HEK293 (cell line): Measurements from ENCODE around the gene FSTL4.

Experiments
- CTCF ChIA-PET: fragments of 350-600 bp; formaldehyde crosslinking; extraction: SDS; loops from one replicate; lab custom pipeline; 2021; ENCODE audit warnings: antibody characterized with exemption; lab: Yijun Ruan, JAX
- POLR2A ChIA-PET: fragments of 300-600 bp; formaldehyde crosslinking; extraction: SDS; loops from one replicate; lab custom pipeline; 2020; ENCODE audit warnings: antibody characterized with exemption, inconsistent platforms; lab: Yijun Ruan, JAX
- H3K27ac ChIP-seq: fragments of 200-500 bp; sonication (Bioruptor generic); 2 replicates; pipeline ENCODE4 v1.5.1; 2014; ENCODE audit warnings: low read depth, low read length, control low read depth, inconsistent platforms; ENCODE audit errors: extremely low read depth
- H3K36me3 ChIP-seq, 2 experiments: fragments of 200-500 bp in 1 of 2; sonication (Bioruptor generic) in 1 of 2; 1 replicate in 1 of 2; 2 replicates in 1 of 2; pipeline ENCODE4 v1.5.1; 2014 to 2017; ENCODE audit warnings: inconsistent platforms in 2 of 2, low read length in 2 of 2; ENCODE audit not compliant: control insufficient read depth in 2 of 2, insufficient read depth in 1 of 2
- H3K4me1 ChIP-seq: fragments of 200-500 bp; sonication (Bioruptor generic); 2 replicates; pipeline ENCODE4 v1.5.1; 2014; ENCODE audit warnings: mild to moderate bottlenecking, low read length, inconsistent platforms; ENCODE audit not compliant: control insufficient read depth, insufficient read depth
- H3K4me3 ChIP-seq: 2 replicates; pipeline ENCODE4 v1.5.1; 2011; ENCODE audit warnings: low read depth, mild to moderate bottlenecking, control low read depth, low read length, moderate library complexity
- H3K9me3 ChIP-seq: fragments of 200-500 bp; sonication (Bioruptor generic); 2 replicates; pipeline ENCODE4 v1.5.1; 2014; ENCODE audit warnings: low read depth, low read length, inconsistent platforms; ENCODE audit not compliant: control insufficient read depth, insufficient read depth
- AEBP2 ChIP-seq: fragments of 450-650 bp; formaldehyde crosslinking; IDR thresholded peaks from 2 replicates; pipeline ENCODE4 v1.5.1; 2016; ENCODE audit warnings: missing biosample characterization, missing genetic modification characterization, borderline replicate concordance
- PRDM10 ChIP-seq: fragments of 450-650 bp; formaldehyde crosslinking; IDR thresholded peaks from 2 replicates; pipeline ENCODE4 v1.5.1; 2016; ENCODE audit warnings: missing biosample characterization, missing genetic modification characterization
- WT1 ChIP-seq: fragments of 450-650 bp; formaldehyde crosslinking; IDR thresholded peaks from 2 replicates; pipeline ENCODE4 v1.5.1; 2016; ENCODE audit warnings: missing biosample characterization, missing genetic modification characterization
- ZBTB10 ChIP-seq: fragments of 450-650 bp; formaldehyde crosslinking; IDR thresholded peaks from 2 replicates; pipeline ENCODE4 v1.5.1; 2016; ENCODE audit warnings: missing biosample characterization, missing genetic modification characterization
- ZNF155 ChIP-seq: fragments of 450-650 bp; formaldehyde crosslinking; IDR thresholded peaks from 2 replicates; pipeline ENCODE4 v1.5.1; 2016; ENCODE audit warnings: missing biosample characterization, missing genetic modification characterization
- ZNF16 ChIP-seq: fragments of 450-650 bp; formaldehyde crosslinking; IDR thresholded peaks from 2 replicates; pipeline ENCODE4 v1.5.1; 2016; ENCODE audit warnings: low read depth, missing biosample characterization, missing genetic modification characterization
- ZNF391 ChIP-seq: fragments of 450-650 bp; formaldehyde crosslinking; IDR thresholded peaks from 2 replicates; pipeline ENCODE4 v1.5.1; 2016; ENCODE audit warnings: low read depth, missing biosample characterization, missing genetic modification characterization, borderline replicate concordance
- ZNF398 ChIP-seq: fragments of 450-650 bp; formaldehyde crosslinking; IDR thresholded peaks from 2 replicates; pipeline ENCODE4 v1.5.1; 2017; ENCODE audit warnings: missing biosample characterization, missing genetic modification characterization
- ZNF544 ChIP-seq: fragments of 450-650 bp; formaldehyde crosslinking; IDR thresholded peaks from 2 replicates; pipeline ENCODE4 v1.5.0; 2017; ENCODE audit warnings: missing biosample characterization, missing genetic modification characterization
- ZNF561 ChIP-seq: fragments of 450-650 bp; IDR thresholded peaks from 2 replicates; pipeline ENCODE4 v1.5.1; 2018; ENCODE audit warnings: missing biosample characterization, missing genetic modification characterization, borderline replicate concordance
- ZNF610 ChIP-seq: fragments of 450-650 bp; formaldehyde crosslinking; IDR thresholded peaks from 2 replicates; pipeline ENCODE4 v1.5.1; 2016; ENCODE audit warnings: missing biosample characterization, missing genetic modification characterization, borderline replicate concordance
- ZNF624 ChIP-seq: fragments of 450-650 bp; formaldehyde crosslinking; IDR thresholded peaks from 2 replicates; pipeline ENCODE4 v1.5.1; 2017; ENCODE audit warnings: missing biosample characterization, missing genetic modification characterization
- ZNF645 ChIP-seq: fragments of 450-650 bp; formaldehyde crosslinking; IDR thresholded peaks from 2 replicates; pipeline ENCODE4; 2016; ENCODE audit warnings: missing biosample characterization, missing genetic modification characterization
- ZNF664 ChIP-seq: fragments of 450-650 bp; formaldehyde crosslinking; IDR thresholded peaks from 2 replicates; pipeline ENCODE4 v1.5.1; 2016; ENCODE audit warnings: missing biosample characterization, missing genetic modification characterization
- ZNF747 ChIP-seq: fragments of 450-650 bp; formaldehyde crosslinking; IDR thresholded peaks from 2 replicates; pipeline ENCODE4 v1.5.1; 2016; ENCODE audit warnings: missing biosample characterization, missing genetic modification characterization
- ZNF777 ChIP-seq: fragments of 450-650 bp; formaldehyde crosslinking; IDR thresholded peaks from 2 replicates; pipeline ENCODE4 v1.5.1; 2017; ENCODE audit warnings: missing biosample characterization, missing genetic modification characterization, borderline replicate concordance
- ZNF791 ChIP-seq: fragments of 450-650 bp; formaldehyde crosslinking; IDR thresholded peaks from 2 replicates; pipeline ENCODE4 v1.5.1; 2016; ENCODE audit warnings: missing biosample characterization, missing genetic modification characterization

Gene FSTL4

GRCh38 chr5:133259199-133259997, 352.9 kb downstream of the FSTL4 start (continued):
- no peak for TF ChIP-seq ZNF624 (tag by site-specific recombination)
- no peak for TF ChIP-seq ZNF777 (tag by site-specific recombination)
- no peak for TF ChIP-seq ZNF155
- no peak for TF ChIP-seq AEBP2 (tag by site-specific recombination)
- TF ChIP-seq ZBTB10, result no peak
- TF ChIP-seq ZNF544, result no peak
- no peak for TF ChIP-seq ZNF791 (tag by site-specific recombination)
- no peak for TF ChIP-seq ZNF398 (tag by site-specific recombination)
- no peak for TF ChIP-seq ZNF391 (tag by site-specific recombination)

- ChIA-PET POLR2A (interaction anchor here (0.9 kb wide), 1 partner anchor 10 kb away, joined by 3 read pairs; no protein-coding TSS in a partner anchor), CTCF (interaction anchor here (0.5 kb wide), 2 partner anchors 21 to 730 kb away, joined by 3 read pairs; no protein-coding TSS in a partner anchor)
- Histone ChIP-seq H3K4me3 (no peak overlapping the region), H3K36me3 (no peaks in the 10 kb centered on the region), H3K9me3 (no peaks in the 10 kb centered on the region), H3K4me1 (no peaks in the 10 kb centered on the region), H3K27ac (no peak overlapping the region)
- no peak for TF ChIP-seq ZNF610 (tag by site-specific recombination)
Observed at GRCh38 chr5:133257977-133258376, 354.4 kb downstream of the FSTL4 start.

- H3K4me1 ChIP-seq, result peaks cover 6% of the 10 kb centered on the region; the same call in 1 of the 2 replicates
- no peaks in the 10 kb centered on the region for H3K36me3 ChIP-seq
- no peak overlapping the region for H3K4me3 ChIP-seq
- ChIA-PET POLR2A (no interaction called here), CTCF (interaction anchor here (0.6 to 1.6 kb wide), 4 partner anchors 10 to 373 kb away, joined by 3 to 5 read pairs (median 3); no protein-coding TSS in a partner anchor)
- no peaks in the 10 kb centered on the region for H3K9me3 ChIP-seq
- H3K27ac ChIP-seq, result no peak overlapping the region
- TF ChIP-seq ZNF747 (tag by site-specific recombination) (no peak), WT1 (tag by site-specific recombination) (no peak), ZNF664 (tag by site-specific recombination) (no peak), ZNF16 (no peak), ZNF645 (tag by site-specific recombination) (no peak), ZBTB10 (no peak), ZNF561 (tag by site-specific recombination) (no peak), PRDM10 (tag by site-specific recombination) (no peak)
Observed at GRCh38 chr5:133256276-133256675, 356.1 kb downstream of the FSTL4 start.
